K562 (cell line): ENCODE measurements around the gene BANP. TPM values are rescaled to one million over a fixed set of nuclear protein-coding genes. Genes with fewer than 3 reads are reported as not detected.

Experiments
- AFF4 ChIP-seq: sonication (generic); formaldehyde crosslinking; IDR thresholded peaks from 2 replicates; pipeline ENCODE4 v1.8.0; 2023; ENCODE audit warnings: mild to moderate bottlenecking, missing genetic modification reagents
- C11orf30 ChIP-seq: fragments of 450-650 bp; IDR thresholded peaks from 2 replicates; pipeline ENCODE4 v1.6.1; 2016; ENCODE audit warnings: low read depth, mild to moderate bottlenecking
- CEBPZ ChIP-seq: fragments of 150-350 bp; IDR thresholded peaks from 2 replicates; pipeline ENCODE4 v1.6.1; 2014; ENCODE audit warnings: low read depth, mild to moderate bottlenecking, low read length, borderline replicate concordance
- DNMT1 ChIP-seq: fragments of 450-650 bp; IDR thresholded peaks from 2 replicates; pipeline ENCODE4 v1.6.1; 2016; ENCODE audit warnings: antibody characterized with exemption, mild to moderate bottlenecking
- GATA2 ChIP-seq: sonication (generic); formaldehyde crosslinking; IDR thresholded peaks from 2 replicates; pipeline ENCODE4 v1.4.0; 2020; ENCODE audit warnings: mild to moderate bottlenecking, missing genetic modification reagents
- HMGN3 ChIP-seq: IDR thresholded peaks from 2 replicates; pipeline ENCODE4 v1.6.1; 2011; ENCODE audit warnings: borderline replicate concordance, low read depth, mild to moderate bottlenecking, mixed read lengths, low read length; ENCODE audit not compliant: insufficient read length; ENCODE audit errors: extremely low read depth
- IFI16 ChIP-seq: fragments of 250-450 bp; sonication (Bioruptor Pico); IDR thresholded peaks from 2 replicates; pipeline ENCODE4 v2.1.2; 2022; ENCODE audit warnings: mild to moderate bottlenecking, inconsistent platforms
- KLF13 ChIP-seq: fragments of 450-650 bp; IDR thresholded peaks from 2 replicates; pipeline ENCODE4 v1.6.1; 2016; ENCODE audit warnings: missing genetic modification characterization, low read depth, mild to moderate bottlenecking, missing compliant biosample characterization, moderate library complexity, borderline replicate concordance
- MAFG ChIP-seq: fragments of 450-650 bp; conservative IDR thresholded peaks from 2 replicates; pipeline ENCODE4 v1.6.1; 2016; ENCODE audit warnings: missing genetic modification characterization, missing compliant biosample characterization
- MIER1 ChIP-seq: fragments of 450-650 bp; IDR thresholded peaks from 2 replicates; pipeline ENCODE4 v1.6.1; 2016; ENCODE audit warnings: antibody characterized with exemption, mild to moderate bottlenecking, low read depth
- NFIC ChIP-seq: fragments of 450-650 bp; IDR thresholded peaks from 2 replicates; pipeline ENCODE4 v1.6.1; 2017; ENCODE audit warnings: mild to moderate bottlenecking, inconsistent platforms
- NR2C1 ChIP-seq, 2 experiments: fragments of 450-650 bp; IDR thresholded peaks; 2 replicates each; pipeline ENCODE4 v1.6.1; 2017; ENCODE audit warnings: mild to moderate bottlenecking in 2 of 2, antibody characterized with exemption in 1 of 2, inconsistent platforms in 1 of 2, missing compliant biosample characterization in 1 of 2, missing genetic modification characterization in 1 of 2
- PHTF2 ChIP-seq: fragments of 250-450 bp; sonication (Bioruptor Pico); IDR thresholded peaks from 2 replicates; pipeline ENCODE4 v1.5.0; 2021; ENCODE audit warnings: mild to moderate bottlenecking
- ZNF263 ChIP-seq: sonication (generic); formaldehyde crosslinking; IDR thresholded peaks from 2 replicates; pipeline ENCODE4 v1.8.0; 2022; ENCODE audit warnings: mild to moderate bottlenecking, missing genetic modification reagents, borderline replicate concordance
- ZNF589 ChIP-seq: fragments of 200-800 bp; sonication (Bioruptor generic); IDR thresholded peaks from 2 replicates; pipeline ENCODE4 v1.6.1; 2016; ENCODE audit warnings: low read depth, missing genetic modification characterization, missing compliant biosample characterization
- polyA plus RNA-seq, 8 experiments: library from polyadenylated mRNA; depleted of rRNA in 4 of 8; stranded (reverse) in 5 of 8; unstranded in 3 of 8; fragments of >200 nt; fragmentation: Nextera tagmentation in 2 of 8; fragmentation: Illumina TruSeq in 1 of 8; extraction: Ambion mirVana in 2 of 8; extraction: Trizol in 1 of 8; gene quantifications; 2 replicates each; pipeline versions ENCODE4 v1.2.1 to v1.2.3, GENCODE V29; 2011 to 2014; ENCODE audit warnings: inconsistent platforms in 1 of 8, missing spikeins in 1 of 8
- total RNA-seq, 7 experiments: library from RNA; depleted of rRNA in 6 of 7; stranded (reverse); fragments of >200 nt in 6 of 7; fragmentation: Illumina TruSeq in 2 of 7; extraction: Trizol in 2 of 7; gene quantifications; 2 replicates each; pipeline versions ENCODE4 v1.2.1 to v1.2.3, GENCODE V29; 2011 to 2021; ENCODE audit warnings: low replicate concordance in 1 of 7

Gene BANP
- total and polyA plus RNA-seq, 9 of the 15 experiments (the other 6 are each of a cell fraction or from before 2014, with no cell fraction given): 4.6 to 22.1 (median 15.6) TPM

- peak; percentile 59 for TF ChIP-seq MAFG (tag)
- no peak for TF ChIP-seq MIER1
- TF ChIP-seq DNMT1: no peak
- TF ChIP-seq PHTF2: no peak
- TF ChIP-seq NFIC: peak; percentile 54
- TF ChIP-seq AFF4 (CRISPR knock-in tag): no peak
- no peak for TF ChIP-seq IFI16
- no peak for TF ChIP-seq HMGN3
- no peak for TF ChIP-seq CEBPZ
- TF ChIP-seq GATA2: no peak
- no peak for TF ChIP-seq KLF13 (tag)
- peak; percentile 62; the same call in 1 of the 2 replicates for TF ChIP-seq ZNF263 (CRISPR knock-in tag)
- no peak for TF ChIP-seq NR2C1 (IDR thresholded peaks at IDR 0.05)
- TF ChIP-seq NR2C1 (tag; IDR thresholded peaks at IDR 0.05): no peak
- TF ChIP-seq ZNF589: no peak
- peak; percentile 50; the same call in 1 of the 2 replicates for TF ChIP-seq C11orf30
These were observed 32.2 kb upstream of the BANP start (continued) for GRCh38 chr16:87918866-87919680.
